Measurements from ENCODE around the gene KCNIP4. TPM values are rescaled to one million over a fixed set of nuclear protein-coding genes. Genes with fewer than 3 reads are reported as not detected.

The KCNIP4 gene
- total RNA-seq, 4 donors from 2014 or later, result not detected

GRCh38 chr4:21077967-21078366, 870.6 kb downstream of the KCNIP4 start:
- TF ChIP-seq CTCF (IDR thresholded peaks at IDR 0.05) (no peak), POLR2A (IDR thresholded peaks at IDR 0.05) (no peak), EP300 (IDR thresholded peaks at IDR 0.05) (no peak)

DNA sequence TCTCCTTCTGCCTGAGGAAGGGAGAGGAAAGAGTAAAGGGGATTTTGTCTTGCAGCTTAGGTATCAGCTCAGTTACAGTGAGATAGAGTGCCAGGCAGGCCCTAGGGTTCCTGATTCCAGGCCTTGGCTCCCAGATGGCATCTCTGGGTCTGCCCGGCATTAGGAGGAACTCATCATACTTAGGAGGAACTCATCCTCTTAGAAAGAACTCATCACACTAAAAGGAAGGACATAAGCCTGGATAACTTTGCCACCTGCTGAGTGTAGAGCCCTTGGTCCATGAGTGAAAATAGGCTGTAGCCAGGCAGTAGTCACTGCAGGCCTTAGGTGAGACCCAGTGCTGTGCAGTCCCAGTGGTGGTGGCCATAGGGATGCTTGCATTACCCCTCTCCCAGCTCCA, 881.2 kb downstream of the KCNIP4 start:
- peaks cover 0 to 6% (median 0%) of the 10 kb centered on the region in 4 donors for H3K9me3 ChIP-seq
- no peak overlapping the region for H3K4me3 ChIP-seq
- DNase-seq (ENCODE audit: low spot score in 2 of 2), result no peak
- no peaks in the 10 kb centered on the region for H3K4me1 ChIP-seq
- 75 to 100% methylated on average over 1 of the region's 1 CpG for WGBS, 2 donors
- TF ChIP-seq POLR2A (IDR thresholded peaks at IDR 0.05), result no peak
- no peak for TF ChIP-seq EP300 (IDR thresholded peaks at IDR 0.05)
- no peaks in the 10 kb centered on the region for H3K27me3 ChIP-seq
- no peaks in the 10 kb centered on the region for H3K36me3 ChIP-seq
- no peak overlapping the region for H3K27ac ChIP-seq

More at GRCh38 chr4:21077967-21078366, 870.6 kb downstream of the KCNIP4 start:
- no peaks in the 10 kb centered on the region for H3K27me3 ChIP-seq
- 80 to 86% methylated on average over 2 of the region's 2 CpGs for WGBS, 2 donors
- H3K36me3 ChIP-seq, result no peaks in the 10 kb centered on the region
- H3K4me1 ChIP-seq, result no peaks in the 10 kb centered on the region
- no peaks in the 10 kb centered on the region for H3K9me3 ChIP-seq
- H3K27ac ChIP-seq, result no peak overlapping the region
- DNase-seq (ENCODE audit: low spot score in 2 of 2), result no peak
- no peak overlapping the region for H3K4me3 ChIP-seq

- H3K4me3 ChIP-seq, result no peak overlapping the region
- peaks cover 0 to 6% (median 0%) of the 10 kb centered on the region in 4 donors for H3K9me3 ChIP-seq
- no peak overlapping the region for H3K27ac ChIP-seq
- H3K4me1 ChIP-seq, result no peaks in the 10 kb centered on the region
- TF ChIP-seq POLR2A (IDR thresholded peaks at IDR 0.05) (no peak), CTCF (IDR thresholded peaks at IDR 0.05) (no peak), EP300 (IDR thresholded peaks at IDR 0.05) (no peak)
- no peaks in the 10 kb centered on the region for H3K36me3 ChIP-seq
- H3K27me3 ChIP-seq, result no peaks in the 10 kb centered on the region
- 52 to 69% methylated on average over 1 of the region's 1 CpG for WGBS, 2 donors
- no peak for DNase-seq (ENCODE audit: low spot score in 2 of 2)
These were observed 886.7 kb downstream of the KCNIP4 start for GRCh38 chr4:21061902-21062301.

- no peaks in the 10 kb centered on the region for H3K9me3 ChIP-seq
- H3K4me1 ChIP-seq, result no peaks in the 10 kb centered on the region
- H3K36me3 ChIP-seq, result no peaks in the 10 kb centered on the region
- TF ChIP-seq POLR2A (IDR thresholded peaks at IDR 0.05) (no peak), EP300 (IDR thresholded peaks at IDR 0.05) (no peak), CTCF (IDR thresholded peaks at IDR 0.05) (no peak)
- no peaks in the 10 kb centered on the region for H3K27me3 ChIP-seq
- 93 to 95% methylated on average over 1 of the region's 1 CpG for WGBS, 2 donors
- DNase-seq (ENCODE audit: low spot score in 2 of 2), result no peak
- no peak overlapping the region for H3K4me3 ChIP-seq
- H3K27ac ChIP-seq, result no peak overlapping the region
These were observed 902.4 kb downstream of the KCNIP4 start for GRCh38 chr4:21046141-21046540.

- H3K9me3 ChIP-seq, result no peaks in the 10 kb centered on the region
- H3K4me1 ChIP-seq, result no peaks in the 10 kb centered on the region
- DNase-seq (ENCODE audit: low spot score in 2 of 2), result no peak
- no peaks in the 10 kb centered on the region for H3K27me3 ChIP-seq
- 86 to 92% methylated on average over 1 of the region's 1 CpG for WGBS, 2 donors
- no peaks in the 10 kb centered on the region for H3K36me3 ChIP-seq
- no peak overlapping the region for H3K4me3 ChIP-seq
- no peak overlapping the region for H3K27ac ChIP-seq
- TF ChIP-seq POLR2A (IDR thresholded peaks at IDR 0.05), result no peak
- no peak for TF ChIP-seq EP300 (IDR thresholded peaks at IDR 0.05)
- no peak for TF ChIP-seq CTCF (IDR thresholded peaks at IDR 0.05)
These were observed 903.5 kb downstream of the KCNIP4 start for GRCh38 chr4:21045119-21045518.

DNA sequence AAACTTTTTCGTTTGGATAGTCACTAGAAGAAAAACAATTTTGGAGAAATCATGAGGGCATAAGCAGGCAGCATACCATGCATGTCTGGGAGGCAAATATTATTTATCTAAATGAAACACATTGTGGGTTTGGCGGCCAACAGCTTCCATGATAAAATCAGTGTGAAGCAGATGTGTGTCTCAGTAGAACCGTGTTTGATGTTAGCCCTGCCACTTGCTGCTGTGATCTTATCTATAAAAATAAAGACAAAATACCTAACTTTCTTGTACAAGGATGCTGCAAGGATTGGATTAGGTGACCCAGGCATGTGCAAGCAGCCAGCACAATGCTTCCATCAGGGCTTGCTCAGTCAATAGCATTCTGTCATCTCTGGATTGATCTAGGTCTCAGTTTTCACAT, 906.9 kb downstream of the KCNIP4 start:
- WGBS, 2 donors, result 45 to 54% methylated on average over 3 of the region's 3 CpGs
- Histone ChIP-seq H3K4me3 (no peak overlapping the region), H3K4me1 (no peaks in the 10 kb centered on the region), H3K27ac (no peak overlapping the region), H3K9me3 (no peaks in the 10 kb centered on the region), H3K27me3 (no peaks in the 10 kb centered on the region), H3K36me3 (no peaks in the 10 kb centered on the region)
- no peak for TF ChIP-seq POLR2A (IDR thresholded peaks at IDR 0.05)
- TF ChIP-seq CTCF (IDR thresholded peaks at IDR 0.05), result no peak
- no peak for TF ChIP-seq EP300 (IDR thresholded peaks at IDR 0.05)
- DNase-seq (ENCODE audit: low spot score in 2 of 2), result no peak

All from tibial nerve (tissue), 4 donors.